DMS53 (cell line): ENCODE results near the gene SIM2.

Source experiments
- DNase-seq: peaks from one replicate; lab custom pipeline; 2025; lab: John Stamatoyannopoulos, UW

The SIM2 gene

DNA sequence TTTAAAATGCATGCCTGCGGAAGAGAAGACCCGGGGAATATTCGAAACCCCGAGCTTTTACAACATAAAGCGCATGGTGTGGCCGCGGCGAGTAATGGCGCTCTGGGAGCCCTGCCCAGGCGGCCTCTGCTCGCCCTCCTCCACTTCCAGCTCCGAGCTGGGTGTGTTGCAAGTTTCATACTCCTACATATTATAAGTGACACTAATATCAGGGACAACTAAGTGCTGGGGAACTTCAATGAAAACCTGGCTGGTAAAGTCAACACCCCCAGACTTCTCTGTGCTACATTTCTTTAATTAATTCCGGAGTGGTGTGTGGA lies 11.8 kb downstream of the SIM2 start:
- no peak for DNase-seq

DNA sequence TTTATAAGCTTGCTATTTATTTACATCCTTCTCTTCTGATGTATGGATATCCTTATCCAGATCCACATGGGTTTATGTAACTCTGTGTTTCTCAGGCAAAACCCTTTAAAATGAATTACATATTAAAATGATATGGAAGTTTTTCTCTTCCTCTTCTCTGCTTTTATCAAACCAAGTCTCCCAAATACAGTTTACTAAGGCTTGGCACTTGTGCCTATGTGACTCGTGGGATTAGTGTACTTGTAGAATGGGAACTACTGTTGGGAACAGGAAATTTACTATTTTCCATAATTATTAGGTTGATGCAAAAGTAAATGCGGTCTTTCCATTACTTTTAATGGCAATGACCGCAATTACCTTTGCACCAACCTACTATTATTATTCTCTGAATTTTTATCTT lies 14.8 kb downstream of the SIM2 start:
- DNase-seq, result no peak

DNA sequence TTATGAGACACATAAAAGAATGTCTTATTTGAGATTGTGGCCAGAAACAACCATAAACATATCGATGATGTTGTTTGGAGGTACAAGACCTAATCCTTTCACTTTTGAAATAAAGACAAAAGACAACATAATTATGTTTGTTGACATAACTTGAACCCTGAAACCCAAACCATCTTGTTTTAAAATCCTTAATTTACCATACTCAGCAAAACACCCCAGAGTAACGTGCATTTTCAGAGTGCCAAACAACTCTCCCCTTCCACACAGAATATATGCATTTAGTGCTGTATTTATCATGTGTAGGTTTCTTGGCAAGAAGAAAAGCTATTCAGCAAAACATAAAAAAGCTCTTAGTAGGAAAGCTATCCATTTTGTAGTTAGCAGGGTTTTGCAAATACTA lies 17.5 kb downstream of the SIM2 start:
- DNase-seq, result no peak

DNA sequence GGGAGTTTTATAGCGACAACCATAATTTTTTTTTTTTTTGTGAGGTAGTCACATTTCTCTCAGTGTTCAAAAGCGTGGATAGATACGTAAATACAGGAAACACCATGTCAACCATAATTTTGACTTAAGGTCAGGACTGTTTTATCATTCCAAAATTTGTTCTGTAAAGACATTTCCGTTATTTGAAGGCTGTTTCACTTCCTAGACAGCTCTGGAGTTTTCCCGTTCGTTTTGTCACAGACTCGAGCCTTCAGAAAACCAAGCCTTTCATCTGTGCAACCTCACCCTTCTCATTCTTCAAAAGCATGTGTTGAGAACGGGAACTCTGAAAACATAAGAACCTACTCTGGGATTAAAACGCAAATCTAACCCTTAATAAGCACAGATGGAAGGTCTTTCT lies 17.9 kb downstream of the SIM2 start:
- DNase-seq, result no peak

DNA sequence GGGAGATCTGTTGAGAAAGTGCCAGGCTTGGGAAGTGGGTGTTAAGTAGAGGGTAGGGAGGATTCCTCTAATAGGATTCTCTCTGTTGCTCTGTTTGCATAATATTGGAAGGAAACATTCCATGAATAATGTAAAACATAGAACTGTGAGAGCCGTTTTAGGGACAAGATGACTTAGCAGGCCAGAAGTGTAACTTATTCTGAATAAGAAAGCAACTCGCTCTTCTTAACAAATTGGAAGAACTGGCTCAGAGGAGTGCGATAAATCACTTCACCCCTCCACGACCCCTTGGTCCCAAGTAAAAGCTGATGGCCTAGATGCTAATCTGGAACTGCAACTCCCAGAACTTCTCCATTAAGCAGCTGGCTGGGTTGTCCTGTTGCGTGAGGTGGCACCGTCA lies 19.1 kb downstream of the SIM2 start:
- DNase-seq, result no peak

DNA sequence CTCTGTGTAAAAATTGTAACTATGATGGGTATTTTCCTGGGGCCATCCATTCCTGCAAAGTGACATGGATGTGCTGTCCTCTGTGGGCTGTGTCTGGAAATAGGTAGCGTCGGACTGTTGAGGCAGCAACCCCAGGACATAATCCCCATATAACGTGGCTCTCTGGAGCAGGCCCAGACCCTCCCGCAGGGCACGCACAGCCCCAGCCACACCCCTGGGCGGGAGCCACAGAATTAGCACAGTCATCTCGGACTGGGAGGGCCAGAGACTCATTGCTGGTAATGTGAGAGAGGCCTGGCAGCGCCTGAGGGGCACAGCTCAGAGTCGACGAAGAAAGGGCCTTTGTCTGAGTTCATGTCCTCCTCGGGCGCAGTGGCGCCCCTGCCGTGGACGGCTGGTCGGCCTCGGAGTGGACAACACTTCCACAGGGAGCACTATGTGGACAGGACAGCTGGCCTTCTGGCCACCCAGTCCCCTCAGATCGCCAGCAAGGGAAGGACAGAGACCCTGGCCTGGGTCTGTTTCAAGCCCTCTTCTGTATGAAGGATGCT lies 20.1 kb downstream of the SIM2 start:
- no peak for DNase-seq

DNA sequence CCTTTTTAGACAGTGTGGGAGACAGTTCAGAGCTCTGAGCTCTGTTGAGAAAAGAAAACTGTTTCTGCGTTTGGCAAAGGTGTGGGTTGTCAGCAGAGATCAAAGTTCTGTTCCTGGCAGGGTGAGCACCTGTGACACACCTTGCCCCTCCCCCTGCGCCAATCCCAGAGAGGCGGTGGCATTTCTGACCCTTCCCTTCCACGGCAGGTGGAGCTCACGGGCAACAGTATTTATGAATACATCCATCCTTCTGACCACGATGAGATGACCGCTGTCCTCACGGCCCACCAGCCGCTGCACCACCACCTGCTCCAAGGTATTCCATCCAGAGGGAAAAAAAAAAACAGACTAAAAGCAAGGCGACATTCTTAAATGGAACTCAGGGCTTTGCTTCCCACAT lies 20.7 kb downstream of the SIM2 start:
- DNase-seq, result peak; percentile 54

DNA sequence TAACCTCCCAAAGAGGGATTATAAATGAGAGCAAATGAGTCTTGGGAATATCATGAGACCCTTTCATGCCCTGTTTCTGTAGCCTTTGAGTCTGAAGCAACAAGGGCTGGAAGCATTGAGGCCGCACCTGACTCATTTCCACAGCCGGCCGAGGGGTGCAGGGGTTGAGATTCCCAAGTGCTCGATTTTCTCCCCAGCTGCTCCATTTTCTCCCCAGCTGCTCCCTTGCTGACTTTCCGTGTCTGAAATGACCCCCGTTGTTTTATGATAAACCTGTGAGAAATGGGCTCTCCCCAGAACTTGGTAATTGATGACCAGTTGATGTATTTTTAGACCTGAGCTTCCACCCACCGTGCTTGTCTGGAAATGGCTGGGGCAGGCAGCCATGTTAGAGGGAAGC lies 22.9 kb downstream of the SIM2 start:
- DNase-seq, result no peak

DNA sequence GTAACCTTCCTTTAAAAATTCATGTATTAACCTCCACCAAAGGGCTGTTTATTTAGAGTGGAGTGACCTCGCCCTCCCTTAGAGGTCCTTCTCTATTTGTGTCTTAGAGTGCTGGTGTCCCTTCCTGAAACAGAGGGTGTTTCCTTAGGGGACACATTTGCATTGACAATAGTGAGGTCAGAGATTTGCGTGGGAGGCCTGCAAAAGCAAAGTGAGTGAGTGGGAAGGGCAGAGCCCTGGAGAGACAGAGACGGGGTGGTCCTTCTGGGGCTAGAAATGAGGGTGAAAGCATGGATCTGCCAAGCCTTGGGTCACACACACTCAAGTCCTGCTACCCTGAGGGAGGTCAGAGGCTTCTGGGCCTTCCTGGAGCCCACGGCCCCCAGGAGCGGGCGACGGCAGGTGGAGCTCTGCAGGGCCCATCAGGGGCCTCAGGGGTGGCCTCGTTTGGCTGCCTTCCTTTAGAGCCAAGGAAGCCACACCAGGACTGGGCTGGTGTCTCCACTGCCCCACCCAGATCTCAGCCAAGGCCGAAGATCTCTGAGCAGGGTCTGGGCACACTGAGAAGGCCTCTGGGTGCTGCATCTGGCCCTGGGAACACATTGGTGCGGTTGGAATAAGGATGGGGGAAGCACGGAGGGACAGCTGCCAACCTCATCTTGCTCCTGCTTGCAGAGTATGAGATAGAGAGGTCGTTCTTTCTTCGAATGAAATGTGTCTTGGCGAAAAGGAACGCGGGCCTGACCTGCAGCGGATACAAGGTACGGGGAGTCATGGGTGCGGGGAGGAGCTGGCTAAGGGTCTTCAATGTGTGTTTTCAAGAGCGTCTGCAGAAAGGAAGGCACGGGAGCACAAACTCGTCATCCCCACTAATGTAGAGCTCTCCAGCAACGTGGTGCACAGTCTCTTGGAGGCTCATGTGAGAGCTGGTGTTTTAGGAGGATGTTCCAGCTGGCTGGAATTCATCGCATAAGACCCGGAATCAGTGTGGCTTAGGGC lies 23.8 kb downstream of the SIM2 start:
- DNase-seq, result no peak

DNA sequence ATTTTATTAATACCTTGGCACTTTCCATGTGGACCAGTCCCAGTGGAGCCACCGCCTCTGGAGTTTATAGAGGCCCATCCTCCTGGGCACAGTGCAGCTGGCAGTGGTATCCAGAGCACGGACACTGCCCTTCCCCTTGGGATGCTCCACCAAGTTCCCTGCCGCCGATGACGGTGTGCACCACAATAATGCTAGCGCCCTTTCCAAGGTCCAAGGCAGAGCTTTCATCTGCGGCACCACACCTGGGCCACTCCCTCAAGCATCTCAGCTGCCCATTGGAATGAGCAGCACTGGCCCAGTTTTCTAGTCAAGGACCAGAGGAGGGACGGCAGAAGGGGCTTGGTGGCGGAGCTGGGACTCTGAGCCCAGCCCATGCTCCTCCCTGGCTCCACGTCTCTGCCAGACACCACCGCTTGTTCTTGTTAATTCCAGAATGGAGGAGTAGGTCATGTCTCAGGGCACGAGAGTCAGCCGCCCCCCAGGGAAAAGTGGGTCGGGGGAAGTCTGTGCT lies 24.5 kb downstream of the SIM2 start:
- DNase-seq, result no peak

DNA sequence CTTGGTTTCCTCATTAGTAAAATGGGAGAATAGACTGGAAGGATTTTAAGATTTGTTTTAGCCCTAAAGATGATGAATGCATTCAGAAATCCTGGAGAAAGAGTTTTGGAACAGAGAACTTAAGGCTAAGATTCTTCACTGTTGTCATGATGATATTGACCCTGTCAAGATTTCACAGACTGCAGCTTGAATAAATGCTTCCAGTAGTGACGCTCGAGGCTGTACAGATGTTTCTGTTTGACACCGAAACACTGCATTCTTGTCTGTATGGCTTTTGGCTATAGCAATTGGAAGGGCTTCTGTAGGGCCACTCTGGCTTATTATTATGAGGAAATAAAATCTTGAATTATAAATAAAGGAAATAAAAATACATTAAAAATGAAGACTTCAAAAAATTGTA lies 25.7 kb downstream of the SIM2 start:
- DNase-seq, result no peak

DNA sequence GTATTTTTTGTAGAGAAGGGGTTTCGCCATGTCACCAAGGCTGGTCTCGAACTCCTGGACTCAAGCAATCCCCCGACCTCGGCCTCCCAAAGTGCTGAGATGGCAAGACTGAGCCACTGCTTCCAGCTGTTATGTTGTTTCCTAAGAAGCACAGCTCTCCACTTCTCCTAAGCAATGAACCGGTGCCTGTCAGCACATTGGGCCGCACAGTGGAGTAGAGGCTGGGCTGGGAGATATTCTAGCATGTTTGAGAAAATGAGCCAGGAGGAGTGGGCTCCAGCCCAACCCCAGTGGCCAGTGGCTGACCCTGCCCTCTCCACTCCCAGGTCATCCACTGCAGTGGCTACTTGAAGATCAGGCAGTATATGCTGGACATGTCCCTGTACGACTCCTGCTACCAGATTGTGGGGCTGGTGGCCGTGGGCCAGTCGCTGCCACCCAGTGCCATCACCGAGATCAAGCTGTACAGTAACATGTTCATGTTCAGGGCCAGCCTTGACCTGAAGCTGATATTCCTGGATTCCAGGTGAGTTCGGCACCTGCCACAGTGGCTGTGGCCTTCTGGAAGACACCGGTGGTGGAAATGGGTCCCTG lies 27.0 kb downstream of the SIM2 start:
- no peak for DNase-seq

DNA sequence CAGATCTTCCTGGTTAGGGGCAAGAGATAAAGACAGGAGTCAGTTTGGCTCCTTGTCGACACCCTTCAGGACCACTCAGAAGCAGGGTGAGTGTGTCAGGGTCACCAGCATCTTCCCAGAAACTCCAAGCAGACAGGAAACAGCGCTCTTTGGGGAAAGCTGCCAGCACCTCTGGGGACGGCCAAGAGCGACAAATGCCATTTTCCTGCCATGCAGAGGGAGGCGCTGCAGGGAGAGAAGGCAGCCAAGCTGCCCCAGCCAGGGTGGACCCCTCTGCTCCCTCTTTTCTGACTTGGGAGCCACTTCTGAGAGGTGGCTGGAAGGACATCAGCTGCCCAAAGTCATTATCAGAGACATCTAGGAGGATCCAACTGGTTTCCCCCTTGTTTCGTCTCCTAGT lies 29.0 kb downstream of the SIM2 start:
- no peak for DNase-seq

DNA sequence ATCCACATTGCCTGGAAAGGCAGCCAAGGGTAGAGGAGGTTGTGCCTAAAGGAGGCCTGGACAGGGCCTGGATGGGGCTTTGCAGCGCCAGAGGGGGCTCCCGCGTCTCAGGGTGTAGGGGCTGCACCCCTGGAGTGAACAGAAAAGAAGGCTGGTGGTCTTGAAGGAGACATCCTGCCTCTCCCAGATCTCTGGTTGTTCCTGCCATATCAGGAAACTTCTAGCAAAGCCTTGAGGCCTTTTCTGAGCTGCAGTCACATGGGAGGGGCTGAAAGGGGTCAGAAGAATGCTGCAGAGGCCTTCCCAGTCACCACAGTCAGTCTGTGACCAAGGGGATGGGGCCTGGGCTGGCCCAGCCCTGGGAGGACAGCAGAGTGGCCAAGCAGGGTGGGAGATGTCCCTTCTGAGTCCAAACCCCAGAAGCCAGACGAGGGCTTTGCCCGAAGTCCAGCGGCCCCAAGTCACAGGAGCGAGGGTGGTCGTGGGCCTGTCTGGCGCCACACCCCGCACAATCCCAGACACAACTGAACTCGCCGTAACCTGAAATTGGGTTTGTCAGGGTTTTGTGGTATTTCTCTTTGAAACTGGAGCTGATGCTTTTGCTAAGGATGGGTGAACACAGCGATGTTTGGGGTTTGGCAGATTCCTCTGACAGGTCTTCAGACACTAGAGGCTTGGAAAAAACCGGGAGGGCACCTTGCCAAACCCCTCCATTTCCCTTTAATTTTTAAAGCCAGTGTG lies 29.6 kb downstream of the SIM2 start:
- DNase-seq, result no peak

DNA sequence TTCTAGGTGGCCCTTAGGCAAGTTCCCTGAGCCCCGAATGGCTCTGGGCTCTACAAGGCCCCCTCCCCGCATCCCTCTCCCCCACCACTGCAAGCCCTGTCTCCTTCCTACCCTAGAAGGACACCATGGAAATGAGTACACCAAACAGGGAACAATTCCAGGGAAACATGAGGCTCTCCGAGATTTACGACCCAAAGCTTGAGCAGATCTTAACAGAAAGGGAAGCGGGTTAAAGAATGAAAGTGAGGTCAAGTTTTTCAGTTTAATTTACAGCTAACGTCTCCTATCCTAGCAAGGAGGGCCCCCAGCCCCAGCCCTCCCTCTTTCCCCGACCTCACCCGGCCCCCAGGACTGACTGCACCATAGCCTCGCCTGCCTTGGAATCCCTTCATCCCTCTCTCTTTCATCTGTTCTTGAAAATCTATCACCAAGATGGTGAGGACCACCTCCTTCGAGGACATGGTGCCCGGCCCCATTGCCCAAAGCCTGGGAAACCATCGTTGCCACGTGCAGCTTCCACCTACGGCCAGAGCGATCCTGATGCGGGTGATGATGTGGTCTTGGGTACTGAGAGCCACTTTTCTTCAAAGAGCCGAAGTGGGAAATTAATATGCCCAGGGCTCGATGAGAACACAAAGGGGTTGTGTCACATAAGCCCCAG lies 30.5 kb downstream of the SIM2 start:
- DNase-seq, result no peak

DNA sequence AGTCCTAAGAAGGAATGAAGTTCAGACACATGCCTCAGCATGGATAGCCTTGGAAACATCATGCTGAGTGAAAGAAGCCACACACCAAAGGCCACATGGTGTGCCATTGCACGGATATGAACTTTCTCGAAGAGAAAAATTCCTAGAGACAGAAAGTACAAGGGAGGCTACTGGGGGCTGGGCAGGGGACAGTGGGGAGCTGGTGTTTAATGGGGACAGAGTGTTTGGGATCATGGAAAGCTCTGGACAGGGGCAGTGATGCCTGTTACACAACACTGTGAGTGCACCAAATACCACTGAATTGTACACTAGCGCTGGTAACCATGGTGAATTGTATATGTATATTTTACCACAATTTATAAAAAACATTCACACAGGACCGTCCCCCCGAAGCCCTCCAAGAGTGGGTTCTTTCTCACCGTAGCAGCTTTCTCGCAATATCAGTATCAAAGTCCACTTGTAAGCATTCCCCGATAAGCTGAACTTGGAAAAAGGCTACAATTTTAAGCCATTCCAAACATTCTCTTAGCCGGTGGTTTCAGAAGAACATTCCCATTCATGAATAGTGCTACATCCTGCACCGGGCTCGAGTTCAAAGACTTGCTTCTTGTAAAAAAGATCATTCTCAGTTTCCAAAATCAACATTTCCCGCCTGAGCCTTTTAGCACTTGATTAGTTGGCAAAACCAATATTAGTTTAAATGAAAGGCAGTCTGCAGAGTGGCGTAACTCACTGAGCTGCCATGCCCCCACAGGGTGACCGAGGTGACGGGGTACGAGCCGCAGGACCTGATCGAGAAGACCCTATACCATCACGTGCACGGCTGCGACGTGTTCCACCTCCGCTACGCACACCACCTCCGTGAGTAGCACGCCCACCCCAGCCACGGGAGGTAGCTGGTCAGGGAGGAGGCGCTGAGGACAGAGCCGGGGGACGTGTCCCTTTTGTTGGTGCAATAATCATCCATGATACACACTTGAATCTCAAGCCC lies 31.7 kb downstream of the SIM2 start:
- DNase-seq, result peak; percentile 9

DNA sequence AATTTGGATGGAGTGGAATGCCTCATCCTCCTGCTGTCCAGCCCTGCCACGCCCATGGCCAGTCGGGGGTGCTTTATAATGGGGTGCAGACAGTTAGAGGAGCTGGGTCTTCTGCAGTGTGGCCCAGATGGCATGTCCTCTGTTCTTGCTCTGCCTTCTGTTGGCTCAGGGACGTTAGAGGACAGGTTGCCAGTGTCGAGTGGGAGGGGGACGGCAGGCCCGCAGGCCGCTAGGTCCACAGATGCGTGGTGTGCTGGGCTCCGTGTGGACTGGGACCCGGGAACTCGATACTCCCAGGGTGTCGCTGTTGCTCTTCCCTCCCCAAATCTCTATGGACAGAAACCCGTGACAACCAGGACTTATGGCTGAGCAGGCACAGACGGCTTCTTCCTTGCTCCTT lies 33.3 kb downstream of the SIM2 start:
- DNase-seq, result no peak

DNA sequence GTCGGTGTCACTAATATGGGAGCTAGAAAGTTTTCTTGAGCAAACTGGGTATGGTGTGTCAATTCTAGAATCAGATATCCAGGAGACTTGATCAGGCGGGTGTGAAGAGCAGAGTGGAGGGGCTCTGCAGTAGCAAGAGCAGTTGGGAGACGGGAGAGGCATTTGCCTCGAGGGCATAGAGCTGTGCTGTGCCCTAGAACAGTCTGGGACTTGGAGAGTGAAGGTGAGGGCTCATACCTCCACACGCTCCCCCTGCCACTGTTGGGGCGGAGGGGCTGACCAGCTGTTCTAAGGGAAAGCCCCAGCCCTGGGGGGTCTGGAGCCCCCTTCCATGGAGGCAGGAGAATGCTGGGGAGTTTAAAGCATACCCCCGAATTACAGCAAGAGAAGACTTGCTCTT lies 33.8 kb downstream of the SIM2 start:
- no peak for DNase-seq

DNA sequence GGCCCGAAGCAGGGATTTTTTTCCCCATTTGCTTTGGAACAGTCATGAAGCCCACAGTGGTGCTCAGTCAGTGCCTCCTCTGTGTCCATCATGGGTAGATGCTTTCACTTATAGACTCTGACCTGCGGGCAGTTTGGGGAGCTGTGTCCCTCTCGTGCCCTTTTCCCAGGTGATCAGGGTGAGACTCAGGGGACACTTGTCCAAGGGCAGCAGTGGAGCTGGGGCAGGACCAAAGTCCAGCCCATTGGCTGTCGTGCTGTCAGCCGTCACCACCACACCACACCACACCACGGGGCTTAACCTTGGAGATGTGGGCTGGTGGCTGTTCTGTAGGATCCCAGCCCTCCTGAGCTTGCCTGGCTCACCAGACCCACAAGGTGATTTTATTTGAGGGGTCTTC lies 34.9 kb downstream of the SIM2 start:
- DNase-seq, result no peak

DNA sequence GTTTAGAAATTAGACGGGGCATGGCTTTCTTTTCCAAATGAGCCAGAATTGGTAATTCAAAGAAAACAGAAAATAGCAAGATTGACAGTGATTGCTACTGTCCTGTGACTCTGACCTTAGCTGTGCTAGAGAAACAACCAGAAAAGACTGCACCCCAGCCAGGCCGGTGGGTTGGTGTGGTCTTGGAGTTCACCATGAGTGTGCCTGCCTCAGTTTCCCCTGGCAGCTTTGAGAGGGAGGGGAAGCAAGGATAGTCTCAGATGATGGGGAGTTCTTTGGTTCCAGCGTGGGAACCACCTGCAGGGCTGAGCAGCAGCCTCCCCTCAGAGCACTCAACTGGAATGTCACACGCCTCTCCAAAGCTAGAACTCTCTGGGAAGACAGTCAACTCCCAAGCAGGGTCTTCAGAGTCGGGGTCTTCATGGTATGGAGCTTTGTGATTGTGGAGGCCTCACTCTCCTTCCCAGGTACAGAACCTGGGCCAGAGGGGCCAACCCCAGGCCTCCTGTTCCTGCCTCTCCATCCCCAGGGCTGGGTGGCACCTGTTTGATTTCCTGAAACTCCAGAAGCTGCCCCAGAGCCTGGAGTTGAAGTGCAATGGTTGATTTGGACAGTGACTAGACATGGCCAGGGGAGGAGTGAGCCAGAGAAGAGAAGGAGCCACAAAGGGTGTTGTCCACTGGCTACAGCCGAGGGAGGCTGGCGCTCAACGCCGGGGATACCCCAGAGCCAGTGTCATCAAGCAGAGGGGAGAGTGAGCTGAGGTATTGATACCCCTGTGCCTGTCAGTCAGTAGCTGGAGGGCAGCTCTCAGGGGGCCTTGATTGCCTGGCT lies 35.7 kb downstream of the SIM2 start:
- DNase-seq, result no peak
